Activated CD8-positive, alpha-beta memory T cell treated with anti-CD3 and anti-CD28 coated beads, Interleukin-2, amount 10 ng/mL, durations not matched to agents 7 days and 5 days (primary cell): Measurements from ENCODE around the gene CAPNS2. TPM values are rescaled to one million over a fixed set of nuclear protein-coding genes. Genes with fewer than 3 reads are reported as not detected.

ENCODE experiments used
- ATAC-seq: fragments of 150-1000 bp; cut with Tn5 transposase; one replicate; pipeline ENCODE4 v1.10.0; 2021; ENCODE audit warnings: moderate library complexity
- CTCF ChIA-PET: fragments of 350-600 bp; sonication (Branson Sonifier 250); formaldehyde crosslinking; loops from one replicate; lab custom pipeline; 2021; ENCODE audit warnings: antibody characterized with exemption; lab: Charles Lee
- DNase-seq: peaks from one replicate; pipeline ENCODE4 v3.0.0-alpha.2; 2020
- H3K27ac Mint-ChIP-seq: one replicate; pipeline ENCODE4 v1.8.0; 2021; ENCODE audit warnings: mild to moderate bottlenecking, mixed read lengths
- H3K27me3 Mint-ChIP-seq: one replicate; pipeline ENCODE4 v1.8.0; 2021; ENCODE audit warnings: mixed read lengths
- H3K36me3 Mint-ChIP-seq: one replicate; pipeline ENCODE4 v1.8.0; 2021; ENCODE audit warnings: mild to moderate bottlenecking, mixed read lengths
- H3K4me1 Mint-ChIP-seq: one replicate; pipeline ENCODE4 v1.8.0; 2021; ENCODE audit warnings: mixed read lengths
- H3K4me3 Mint-ChIP-seq: one replicate; pipeline ENCODE4 v1.8.0; 2021; ENCODE audit warnings: mild to moderate bottlenecking, moderate library complexity, mixed read lengths
- H3K9me3 Mint-ChIP-seq: one replicate; pipeline ENCODE4 v1.8.0; 2022; ENCODE audit warnings: low read depth, mixed read lengths
- total RNA-seq, 2 experiments: library from RNA; stranded (reverse); gene quantifications; one replicate each; pipeline ENCODE4 v1.2.3, GENCODE V29; 2021

CAPNS2 gene
- total RNA-seq: not detected

- CTCF ChIA-PET: no interaction called here
- Mint-ChIP-seq H3K9me3 (peaks cover 2% of the 10 kb centered on the region), H3K27me3 (peaks cover 26% of the 10 kb centered on the region), H3K27ac (no peak within 1 kb of the TSS), H3K4me1 (no peaks in the 10 kb centered on the region), H3K36me3 (no peaks in the 10 kb centered on the region), H3K4me3 (no peak within 1 kb of the TSS)
- ATAC-seq (no peak), DNase-seq (no peak)
Measured at GRCh38 chr16:55566432-55567175, at the start of gene CAPNS2. CAPNS2 (plus strand) TSS chr16:55566684; CDS start chr16:55566757, 73 bp downstream.

DNA sequence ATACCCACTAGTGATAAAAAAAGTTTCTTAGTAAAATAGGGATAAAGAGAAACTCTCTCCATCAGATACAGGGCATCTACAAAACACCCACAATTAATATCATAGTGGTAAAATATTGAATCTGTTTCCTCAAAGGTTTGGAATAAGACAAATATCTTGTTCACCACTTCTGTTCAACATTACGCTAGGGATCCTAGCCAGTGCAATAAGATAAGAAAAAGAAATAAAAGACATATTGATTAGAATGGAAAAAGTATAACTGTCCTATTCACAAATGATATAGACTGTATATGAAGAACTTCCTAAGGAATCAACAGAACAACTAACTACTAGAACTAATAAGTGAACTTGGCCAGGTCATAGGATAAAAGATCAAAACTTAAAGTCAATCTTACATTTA is 44.7 kb upstream of the CAPNS2 start:
- ATAC-seq (no peak), DNase-seq (no peak)
- H3K4me3 Mint-ChIP-seq: no peak overlapping the region
- H3K27me3 Mint-ChIP-seq: no peaks in the 10 kb centered on the region
- peaks cover 4% of the 10 kb centered on the region for H3K9me3 Mint-ChIP-seq
- H3K4me1 Mint-ChIP-seq: no peaks in the 10 kb centered on the region
- CTCF ChIA-PET: no interaction called here
- H3K27ac Mint-ChIP-seq: no peak overlapping the region
- H3K36me3 Mint-ChIP-seq: no peaks in the 10 kb centered on the region

DNA sequence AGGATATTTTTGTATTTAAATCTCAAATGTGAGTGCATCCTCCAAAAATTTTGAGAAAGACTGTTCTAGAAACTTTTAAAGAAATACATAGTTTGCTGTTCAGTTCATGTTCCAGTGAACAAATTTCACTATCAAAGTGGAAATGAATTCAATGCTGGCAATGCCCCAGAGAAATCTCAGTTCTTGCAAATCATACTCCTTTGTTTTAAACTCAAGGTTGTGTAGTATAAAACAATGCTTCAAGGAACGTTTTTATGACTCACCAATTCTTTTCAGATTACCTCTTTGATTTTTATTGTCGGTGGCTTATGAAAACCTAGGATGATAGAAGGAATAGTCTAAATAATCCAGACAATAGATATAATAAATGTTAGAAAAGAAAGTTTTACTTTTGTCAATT is 40.0 kb upstream of the CAPNS2 start:
- no peak for DNase-seq
- Mint-ChIP-seq H3K27ac (no peak overlapping the region), H3K9me3 (peaks cover 4% of the 10 kb centered on the region), H3K36me3 (no peaks in the 10 kb centered on the region), H3K4me3 (no peak overlapping the region), H3K27me3 (peaks cover 6% of the 10 kb centered on the region), H3K4me1 (no peaks in the 10 kb centered on the region)
- no peak for ATAC-seq
- CTCF ChIA-PET: no interaction called here

DNA sequence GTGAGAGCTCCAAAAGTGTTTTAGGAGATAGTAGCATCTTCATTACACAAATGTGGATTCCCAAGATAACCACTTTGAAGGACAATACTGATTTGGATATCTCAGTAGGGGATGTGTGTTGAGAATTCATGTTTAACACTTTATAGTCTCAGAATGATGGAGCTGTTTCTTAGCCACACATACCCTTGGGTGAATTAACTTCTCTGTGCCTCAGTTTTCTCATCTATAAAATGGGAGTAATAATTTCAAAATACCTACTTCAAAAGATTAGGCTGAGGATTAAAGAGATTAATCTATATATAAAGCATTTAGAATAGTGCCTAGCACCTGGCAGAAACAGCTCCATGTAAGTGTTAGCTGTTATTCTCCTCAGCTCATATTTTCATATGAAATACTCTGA is 38.6 kb upstream of the CAPNS2 start:
- Mint-ChIP-seq H3K36me3 (no peaks in the 10 kb centered on the region), H3K4me1 (no peaks in the 10 kb centered on the region), H3K27me3 (peaks cover 6% of the 10 kb centered on the region), H3K9me3 (no peaks in the 10 kb centered on the region), H3K4me3 (no peak overlapping the region), H3K27ac (no peak overlapping the region)
- DNase-seq (no peak), ATAC-seq (no peak)
- CTCF ChIA-PET: no interaction called here

DNA sequence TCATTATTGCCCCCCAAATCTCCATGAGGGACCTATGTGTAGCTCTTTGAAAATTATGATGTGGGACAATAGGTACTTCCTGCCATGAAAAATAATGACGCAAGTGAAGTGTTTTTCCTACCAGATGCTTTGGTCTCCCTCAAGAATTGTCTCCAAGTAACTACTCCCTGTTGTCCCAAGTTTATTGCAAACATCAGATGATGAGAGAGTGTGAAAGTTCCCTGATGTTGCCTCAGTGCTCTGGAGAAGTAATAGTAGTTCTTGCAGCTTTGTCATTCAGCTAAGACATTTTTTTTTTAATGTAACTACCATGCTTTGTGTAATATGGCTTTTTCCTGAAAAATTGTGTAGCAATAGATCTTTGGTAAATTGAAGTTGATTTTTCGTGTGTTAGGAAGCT is 37.5 kb upstream of the CAPNS2 start:
- Mint-ChIP-seq H3K27ac (no peak overlapping the region), H3K27me3 (peaks cover 6% of the 10 kb centered on the region), H3K4me1 (no peaks in the 10 kb centered on the region), H3K9me3 (no peaks in the 10 kb centered on the region), H3K4me3 (no peak overlapping the region), H3K36me3 (no peaks in the 10 kb centered on the region)
- CTCF ChIA-PET: no interaction called here
- no peak for DNase-seq
- no peak for ATAC-seq

DNA sequence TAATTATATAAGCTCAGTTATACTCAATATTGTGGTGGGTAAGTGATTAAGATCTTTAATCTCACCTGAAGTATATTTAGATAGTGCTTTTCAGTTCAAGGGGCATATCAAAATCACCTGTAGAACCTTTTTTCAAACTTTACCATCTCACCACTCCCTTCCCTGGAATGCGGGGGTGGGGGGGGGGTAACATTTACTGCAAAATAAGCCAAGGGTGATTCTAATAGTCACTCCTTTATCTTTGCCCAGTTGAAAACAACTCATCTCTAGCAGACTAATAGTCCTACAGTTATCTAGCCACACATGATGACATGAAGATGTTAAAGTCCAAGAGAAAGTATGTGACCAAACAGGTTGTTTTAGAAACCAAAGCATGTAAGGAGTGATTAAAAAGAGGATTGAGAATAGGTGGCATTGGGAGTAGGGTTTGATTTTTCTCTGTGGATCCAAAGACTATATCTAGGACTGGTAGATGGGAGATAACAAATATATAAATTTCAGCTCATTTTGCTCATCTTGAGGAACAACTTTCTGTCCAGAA is 36.1 kb upstream of the CAPNS2 start:
- Mint-ChIP-seq H3K27ac (no peak overlapping the region), H3K36me3 (no peaks in the 10 kb centered on the region), H3K27me3 (peaks cover 6% of the 10 kb centered on the region), H3K4me3 (no peak overlapping the region), H3K4me1 (no peaks in the 10 kb centered on the region), H3K9me3 (no peaks in the 10 kb centered on the region)
- DNase-seq (no peak), ATAC-seq (no peak)
- CTCF ChIA-PET: no interaction called here

DNA sequence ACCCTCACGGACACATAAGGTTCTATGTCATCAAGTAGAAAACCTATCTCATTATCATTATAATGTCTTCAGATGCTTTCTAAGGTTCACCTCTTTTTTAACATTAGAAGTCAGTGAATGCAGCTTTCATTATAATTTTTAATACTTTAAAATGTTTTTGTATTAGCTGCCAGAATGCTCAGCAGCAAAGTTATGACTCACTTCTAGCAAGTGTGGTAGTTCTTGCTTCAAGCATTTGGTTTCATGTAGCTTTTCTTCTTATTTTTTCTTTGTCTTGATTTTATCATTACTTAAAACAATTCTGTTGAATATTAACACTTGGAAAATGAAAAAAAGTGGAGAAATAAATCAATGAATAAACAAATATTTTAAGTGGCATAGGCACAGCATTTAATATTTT is 34.3 kb upstream of the CAPNS2 start:
- no peak for ATAC-seq
- no peak for DNase-seq
- H3K4me3 Mint-ChIP-seq: no peak overlapping the region
- CTCF ChIA-PET: interaction anchor here (1.0 kb wide), 1 partner anchor 63 kb away, joined by 3 read pairs; no protein-coding TSS in a partner anchor
- no peaks in the 10 kb centered on the region for H3K4me1 Mint-ChIP-seq
- no peaks in the 10 kb centered on the region for H3K36me3 Mint-ChIP-seq
- H3K9me3 Mint-ChIP-seq: no peaks in the 10 kb centered on the region
- H3K27me3 Mint-ChIP-seq: peaks cover 11% of the 10 kb centered on the region
- H3K27ac Mint-ChIP-seq: no peak overlapping the region

DNA sequence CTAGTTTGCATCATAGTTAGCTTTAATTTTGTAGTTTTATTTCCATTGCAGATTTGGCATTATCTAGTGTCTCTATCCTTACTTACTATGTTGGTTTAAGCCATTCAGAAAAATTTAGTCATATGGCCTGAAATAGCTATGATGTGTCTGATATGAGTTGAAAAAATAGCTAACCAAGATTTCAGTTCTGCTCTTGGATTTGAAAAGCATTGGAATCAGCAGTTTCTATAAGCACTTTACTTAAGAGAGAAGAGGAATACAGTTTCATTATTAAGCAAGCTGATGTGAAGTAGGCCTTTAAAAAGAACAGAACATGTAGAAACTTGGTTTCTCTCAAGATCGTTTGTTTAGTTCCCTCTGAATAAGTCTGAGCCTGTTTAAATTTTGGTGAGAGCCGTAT is 31.7 kb upstream of the CAPNS2 start:
- no peak for ATAC-seq
- no peaks in the 10 kb centered on the region for H3K36me3 Mint-ChIP-seq
- no peak for DNase-seq
- CTCF ChIA-PET: no interaction called here
- no peaks in the 10 kb centered on the region for H3K4me1 Mint-ChIP-seq
- no peaks in the 10 kb centered on the region for H3K9me3 Mint-ChIP-seq
- no peak overlapping the region for H3K4me3 Mint-ChIP-seq
- H3K27me3 Mint-ChIP-seq: peaks cover 8% of the 10 kb centered on the region
- H3K27ac Mint-ChIP-seq: no peak overlapping the region

DNA sequence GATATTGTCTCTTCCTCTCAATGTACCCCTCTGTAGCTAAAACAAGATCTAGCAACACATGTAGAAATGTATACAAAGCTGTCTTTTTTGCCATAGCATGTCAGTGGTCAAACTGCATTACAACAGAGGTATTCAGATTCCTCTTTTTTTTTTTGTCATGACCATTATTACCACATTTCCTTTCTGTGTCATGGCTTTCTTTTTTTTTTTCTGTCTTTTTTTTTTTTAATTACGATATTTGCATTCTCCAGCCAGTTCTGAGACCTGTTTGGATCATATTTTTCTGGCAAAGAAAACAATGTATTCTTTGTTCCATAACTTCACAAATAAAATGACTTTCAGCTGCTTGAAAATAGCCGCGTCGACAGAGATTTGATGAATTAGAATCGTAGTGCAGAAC is 27.4 kb upstream of the CAPNS2 start:
- H3K27ac Mint-ChIP-seq: no peak overlapping the region
- H3K4me3 Mint-ChIP-seq: no peak overlapping the region
- no peak for ATAC-seq
- CTCF ChIA-PET: no interaction called here
- no peaks in the 10 kb centered on the region for H3K4me1 Mint-ChIP-seq
- DNase-seq: no peak
- no peaks in the 10 kb centered on the region for H3K9me3 Mint-ChIP-seq
- no peaks in the 10 kb centered on the region for H3K36me3 Mint-ChIP-seq
- H3K27me3 Mint-ChIP-seq: peaks cover 5% of the 10 kb centered on the region

- no peak for ATAC-seq
- no peaks in the 10 kb centered on the region for H3K36me3 Mint-ChIP-seq
- H3K27me3 Mint-ChIP-seq: peaks cover 5% of the 10 kb centered on the region
- H3K9me3 Mint-ChIP-seq: no peaks in the 10 kb centered on the region
- H3K4me1 Mint-ChIP-seq: no peaks in the 10 kb centered on the region
- DNase-seq: no peak
- CTCF ChIA-PET: no interaction called here
- H3K4me3 Mint-ChIP-seq: no peak overlapping the region
- H3K27ac Mint-ChIP-seq: no peak overlapping the region
Measured at GRCh38 chr16:55539488-55539887, 27.0 kb upstream of the CAPNS2 start.

- H3K27ac Mint-ChIP-seq: no peak overlapping the region
- H3K27me3 Mint-ChIP-seq: peaks cover 7% of the 10 kb centered on the region
- H3K4me1 Mint-ChIP-seq: no peaks in the 10 kb centered on the region
- H3K4me3 Mint-ChIP-seq: no peak overlapping the region
- DNase-seq: no peak
- no peak for ATAC-seq
- H3K9me3 Mint-ChIP-seq: no peaks in the 10 kb centered on the region
- CTCF ChIA-PET: no interaction called here
- H3K36me3 Mint-ChIP-seq: no peaks in the 10 kb centered on the region
Measured at GRCh38 chr16:55540221-55540620, 26.3 kb upstream of the CAPNS2 start.

GRCh38 chr16:55542459-55543082 is 23.9 kb upstream of the CAPNS2 start:
- H3K27ac Mint-ChIP-seq: no peak overlapping the region
- H3K36me3 Mint-ChIP-seq: no peaks in the 10 kb centered on the region
- CTCF ChIA-PET: interaction anchor here (1.0 kb wide), 1 partner anchor 16 kb away, joined by 3 read pairs; no protein-coding TSS in a partner anchor
- no peaks in the 10 kb centered on the region for H3K9me3 Mint-ChIP-seq
- no peak overlapping the region for H3K4me3 Mint-ChIP-seq
- H3K4me1 Mint-ChIP-seq: no peaks in the 10 kb centered on the region
- H3K27me3 Mint-ChIP-seq: peaks cover 3% of the 10 kb centered on the region
- ATAC-seq (no peak), DNase-seq (no peak)

DNA sequence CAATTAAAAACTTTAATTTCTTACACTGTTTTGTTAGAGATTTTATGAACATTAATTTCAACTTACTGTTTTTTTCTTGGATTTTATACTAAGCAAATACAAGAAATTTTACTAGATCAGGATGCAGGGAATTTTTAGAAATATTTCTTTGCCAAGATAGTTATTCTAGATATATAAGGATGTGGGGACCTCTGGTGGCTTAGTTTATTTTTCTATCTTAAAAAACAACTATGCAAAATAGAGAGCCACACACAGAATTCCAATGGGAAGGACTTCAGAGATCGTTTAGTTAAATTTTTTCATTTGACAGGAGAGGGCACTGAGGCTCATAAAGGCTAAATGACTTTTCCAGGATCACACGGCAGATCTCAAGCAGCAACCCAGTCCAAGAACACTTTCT is 23.0 kb upstream of the CAPNS2 start:
- H3K4me1 Mint-ChIP-seq: no peaks in the 10 kb centered on the region
- H3K27me3 Mint-ChIP-seq: peaks cover 3% of the 10 kb centered on the region
- H3K36me3 Mint-ChIP-seq: no peaks in the 10 kb centered on the region
- CTCF ChIA-PET: no interaction called here
- no peak overlapping the region for H3K4me3 Mint-ChIP-seq
- DNase-seq (no peak), ATAC-seq (no peak)
- no peaks in the 10 kb centered on the region for H3K9me3 Mint-ChIP-seq
- no peak overlapping the region for H3K27ac Mint-ChIP-seq

- H3K36me3 Mint-ChIP-seq: no peaks in the 10 kb centered on the region
- H3K4me1 Mint-ChIP-seq: no peaks in the 10 kb centered on the region
- no peak overlapping the region for H3K27ac Mint-ChIP-seq
- DNase-seq: no peak
- no peaks in the 10 kb centered on the region for H3K9me3 Mint-ChIP-seq
- no peak for ATAC-seq
- peaks cover 17% of the 10 kb centered on the region for H3K27me3 Mint-ChIP-seq
- no peak overlapping the region for H3K4me3 Mint-ChIP-seq
- CTCF ChIA-PET: no interaction called here
Measured at GRCh38 chr16:55552621-55553020, 13.9 kb upstream of the CAPNS2 start.
